GM20431 (cell line): Measurements from ENCODE around the gene JMJD7.

Experiments
- in situ Hi-C: fragments of 300-500 bp; cut with MseI, MboI; formaldehyde crosslinking; loops from one replicate; pipeline ENCODE4 v1.15.0; 2020; ENCODE audit warnings: low sequenced_read_pairs; ENCODE audit not compliant: unreplicated experiment

The JMJD7 gene

DNA sequence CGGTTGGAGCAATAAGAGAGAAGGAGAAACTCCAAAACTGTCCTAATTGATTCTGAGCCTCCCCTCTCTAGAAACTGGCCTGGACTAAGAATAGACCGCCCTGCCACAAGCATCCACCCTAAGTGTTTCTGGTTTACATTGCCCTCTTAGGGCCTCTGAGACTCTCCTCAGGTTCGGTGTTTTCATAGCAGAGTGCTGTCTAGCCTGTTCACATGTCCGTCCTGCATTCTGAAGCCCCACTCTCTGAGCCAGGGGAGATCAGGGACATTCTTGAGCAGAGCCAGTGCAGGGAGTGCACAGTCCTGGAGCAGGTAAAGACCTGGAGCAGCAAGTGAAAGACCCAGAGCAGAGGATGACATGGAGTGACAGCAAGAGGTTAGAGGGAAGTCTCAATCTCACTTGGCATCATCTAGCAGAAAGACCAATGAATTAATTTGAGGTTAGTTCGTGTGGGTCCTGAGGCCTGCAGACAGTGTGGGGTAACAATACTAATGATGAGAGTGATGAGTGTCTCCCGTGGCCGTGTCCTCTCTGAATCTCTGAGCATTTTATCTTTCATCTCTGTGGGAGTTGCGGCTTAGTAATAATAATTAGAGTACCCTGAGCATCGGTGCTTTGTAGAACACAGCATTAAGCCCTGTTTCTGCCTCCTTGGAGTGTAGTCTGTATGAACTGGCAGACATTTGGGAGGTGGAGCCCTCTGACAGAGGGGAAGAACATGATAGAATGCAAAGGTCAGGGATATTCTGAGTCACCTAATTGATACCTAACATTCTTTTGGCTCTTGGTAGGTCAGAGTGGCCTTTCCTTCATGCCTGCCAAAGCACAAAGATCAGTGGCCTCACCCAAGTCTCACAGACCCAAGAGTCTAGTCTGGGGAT lies 29.0 kb upstream of the JMJD7 start:
- in situ Hi-C loops: no loop called here

DNA sequence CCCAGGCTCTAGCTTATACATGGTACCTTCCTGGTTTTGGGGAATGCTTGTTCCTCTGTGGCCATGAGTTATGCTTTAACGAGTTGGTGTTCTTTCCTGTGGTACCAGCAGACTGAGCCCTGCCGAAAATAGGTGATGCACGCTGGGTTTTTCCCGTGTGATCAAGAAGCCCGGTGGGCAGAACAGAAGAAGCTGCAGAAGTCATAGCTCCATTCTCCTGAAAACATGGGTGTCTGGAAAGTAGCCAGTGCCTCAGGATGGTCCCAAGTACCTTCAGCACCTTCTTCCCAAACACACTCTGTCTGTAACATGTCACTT lies 28.4 kb upstream of the JMJD7 start:
- in situ Hi-C loops: no loop called here

DNA sequence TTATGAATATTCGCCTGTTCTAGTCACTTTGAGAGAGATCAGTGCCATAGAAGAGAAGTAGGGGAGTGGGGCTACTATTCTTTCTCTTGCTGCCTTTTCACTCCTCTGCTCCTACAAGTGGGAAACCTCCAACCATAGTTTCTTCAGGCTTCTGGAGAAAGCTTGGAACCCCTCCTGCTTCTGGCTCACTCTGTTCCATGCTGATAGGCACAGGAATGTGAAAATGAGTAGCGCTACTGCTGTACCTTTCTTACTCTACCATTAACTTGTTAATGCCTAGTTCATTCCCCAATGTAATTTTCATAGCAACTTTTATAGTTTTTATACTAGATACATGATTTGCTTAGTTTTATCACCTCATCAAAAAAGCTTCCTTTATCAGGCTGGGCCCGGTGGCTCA lies 26.7 kb upstream of the JMJD7 start:
- in situ Hi-C loops: no loop called here

DNA sequence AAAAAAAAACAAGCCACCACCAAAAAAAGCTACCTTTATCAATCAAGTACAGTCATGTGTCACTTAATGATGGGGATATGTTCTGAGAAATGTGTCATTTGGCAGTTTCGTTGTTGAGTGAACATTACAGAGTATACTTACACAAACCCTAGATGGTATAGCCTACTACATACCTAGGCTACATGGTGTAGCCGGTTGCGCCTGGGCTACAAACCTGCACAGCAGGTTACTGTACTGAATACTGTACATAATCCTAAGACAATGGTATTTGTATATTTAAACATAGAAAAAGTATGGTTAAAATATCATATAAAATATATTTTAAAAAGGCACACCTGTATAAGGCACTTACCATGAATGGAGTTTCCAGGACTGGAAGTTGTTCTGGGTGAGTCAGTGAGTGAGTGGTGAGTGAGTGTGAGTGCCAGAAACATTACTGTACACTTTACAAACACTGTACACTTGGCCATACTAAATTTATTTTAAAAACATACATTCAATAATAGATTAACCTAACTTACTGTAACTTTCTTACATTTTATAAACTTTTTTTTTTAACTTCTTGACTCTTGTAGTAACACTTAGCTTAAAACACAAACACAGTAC lies 25.9 kb upstream of the JMJD7 start:
- in situ Hi-C loops: no loop called here

DNA sequence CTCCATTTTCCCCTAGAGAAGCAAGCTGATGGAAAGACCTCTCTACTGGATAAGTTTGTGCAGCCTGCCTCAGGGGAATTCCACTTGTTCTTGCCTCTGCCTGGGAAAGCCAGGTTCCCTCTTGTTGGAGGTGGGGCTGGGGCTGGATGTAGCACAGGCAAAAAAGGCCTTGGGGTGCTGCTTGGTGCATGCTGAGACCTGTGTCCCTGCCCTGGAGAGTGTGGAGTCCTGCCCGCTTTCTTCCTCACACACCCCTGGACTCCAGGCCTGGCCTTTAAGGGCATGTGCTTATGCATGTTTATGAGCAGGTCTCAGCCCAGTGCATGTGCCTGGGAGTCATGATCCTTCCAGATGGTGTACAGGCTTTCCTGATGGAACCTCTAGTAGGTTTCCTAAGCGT lies 23.5 kb upstream of the JMJD7 start:
- in situ Hi-C loops: no loop called here

DNA sequence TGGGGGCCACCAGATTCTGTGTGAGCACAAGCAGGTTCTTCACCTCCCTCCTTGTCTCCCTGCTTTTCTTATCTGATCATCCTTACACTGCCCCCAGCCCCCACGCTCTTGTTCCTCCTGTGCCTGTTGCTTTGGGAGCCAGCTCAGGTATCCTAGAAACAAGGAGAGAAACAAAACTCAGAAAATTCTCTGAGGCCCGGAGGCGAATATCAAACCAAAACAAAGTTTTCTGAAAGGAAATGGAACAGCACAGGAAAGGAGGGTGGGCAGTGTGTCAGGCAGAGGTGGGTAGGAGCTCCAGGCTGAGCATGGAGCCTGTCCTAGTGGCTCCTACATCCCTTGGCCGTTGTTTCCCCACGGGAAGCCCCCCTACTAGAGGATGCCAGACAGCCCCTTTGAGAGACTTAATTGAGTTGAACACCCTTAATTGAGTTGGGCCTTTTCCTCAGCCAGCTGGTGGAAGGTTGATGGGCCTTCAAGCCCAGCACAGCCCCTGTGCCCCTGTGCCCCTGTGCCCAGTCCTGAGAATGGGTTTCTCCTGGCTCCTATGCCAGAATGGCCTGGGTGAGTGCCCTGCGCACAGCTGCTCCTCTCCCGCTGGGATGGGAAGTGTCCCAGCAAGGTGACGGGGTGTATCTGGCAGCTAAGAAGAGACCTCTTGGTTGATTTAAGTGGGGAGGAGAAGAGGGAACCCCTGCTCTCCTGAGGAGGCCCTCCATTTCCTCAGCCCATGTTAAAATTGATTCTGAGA lies 22.8 kb upstream of the JMJD7 start:
- in situ Hi-C loops: no loop called here

DNA sequence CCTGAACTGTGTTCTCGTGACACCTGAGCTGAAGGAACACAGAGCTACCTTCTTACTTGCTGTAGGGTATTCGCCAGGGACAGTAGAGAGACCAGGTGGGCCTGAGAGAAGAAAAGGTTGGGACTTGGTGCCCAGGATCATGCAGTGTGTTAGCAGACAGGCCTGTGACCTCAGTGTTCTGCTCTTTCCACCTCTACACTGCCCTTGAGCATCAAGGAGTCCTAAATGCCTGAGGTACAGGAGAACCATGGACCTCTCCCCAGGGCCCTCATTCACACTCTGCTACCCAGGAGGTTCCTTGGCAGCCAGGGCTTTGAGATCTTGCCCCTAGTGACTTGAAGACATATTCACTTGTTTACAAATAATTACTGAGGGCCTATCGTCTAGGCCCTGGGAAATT lies 22.2 kb upstream of the JMJD7 start:
- in situ Hi-C loops: no loop called here

DNA sequence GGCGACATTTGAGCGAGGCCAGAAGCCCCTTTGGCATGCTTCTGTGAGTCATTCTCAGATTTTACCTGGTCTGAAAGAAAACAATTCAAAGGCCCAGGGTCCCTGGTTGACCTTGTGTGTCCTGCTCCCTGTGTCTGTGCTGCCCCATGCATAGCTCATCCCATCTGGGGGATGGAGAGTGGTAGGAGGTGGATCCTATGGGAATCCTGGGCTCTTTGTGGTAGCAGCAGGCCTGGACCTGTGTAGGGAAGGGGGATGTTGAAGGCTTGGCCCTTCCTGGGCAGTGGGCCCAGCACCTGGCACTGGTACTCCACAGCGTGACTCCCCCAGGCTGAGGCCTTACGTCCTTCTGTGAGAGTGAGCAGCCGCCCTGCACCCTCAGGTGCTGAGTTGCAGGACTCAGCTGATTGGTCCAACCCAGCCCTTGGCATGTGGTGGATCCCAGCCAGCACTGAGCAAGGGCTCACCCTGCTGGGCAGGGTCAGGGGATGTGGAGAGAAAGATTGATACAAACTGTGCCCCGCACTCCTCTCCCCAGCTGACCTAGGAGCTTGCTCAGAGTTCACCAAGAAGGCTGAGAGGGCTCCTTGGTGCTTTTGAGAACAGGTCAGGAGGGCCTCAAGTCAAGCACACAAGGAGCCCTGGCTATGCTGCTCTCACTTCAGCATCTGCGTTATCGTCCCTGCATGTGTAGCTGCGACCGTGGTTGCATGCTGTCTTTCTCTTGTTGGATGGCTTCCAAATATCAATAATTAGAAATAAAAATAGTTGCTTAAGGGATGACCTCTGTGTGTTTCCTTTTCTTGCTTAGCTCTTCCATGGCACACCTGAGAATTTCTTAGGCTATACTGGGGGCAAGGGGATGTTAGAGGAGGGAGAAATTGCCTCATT lies 21.4 kb upstream of the JMJD7 start:
- in situ Hi-C loops: no loop called here

DNA sequence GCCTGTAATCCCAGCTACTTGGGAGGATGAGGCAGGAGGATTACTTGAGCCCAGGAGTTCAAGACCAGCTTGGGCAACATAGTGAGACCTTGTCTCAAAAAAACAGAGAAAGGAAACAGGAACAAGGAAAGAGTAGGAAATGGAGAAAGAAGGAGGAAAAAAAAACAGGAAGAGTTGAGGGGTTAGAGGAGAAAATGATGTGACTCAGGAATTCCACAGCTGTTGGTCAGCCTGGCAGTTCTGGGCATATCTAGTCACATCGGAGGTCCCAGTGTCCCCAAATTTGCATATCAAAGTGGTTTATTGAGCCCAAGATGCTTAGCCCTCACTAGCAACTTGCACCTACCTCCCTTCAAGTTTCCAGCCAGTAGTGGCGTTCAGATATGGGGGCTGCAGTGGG lies 18.8 kb upstream of the JMJD7 start:
- in situ Hi-C loops: no loop called here

DNA sequence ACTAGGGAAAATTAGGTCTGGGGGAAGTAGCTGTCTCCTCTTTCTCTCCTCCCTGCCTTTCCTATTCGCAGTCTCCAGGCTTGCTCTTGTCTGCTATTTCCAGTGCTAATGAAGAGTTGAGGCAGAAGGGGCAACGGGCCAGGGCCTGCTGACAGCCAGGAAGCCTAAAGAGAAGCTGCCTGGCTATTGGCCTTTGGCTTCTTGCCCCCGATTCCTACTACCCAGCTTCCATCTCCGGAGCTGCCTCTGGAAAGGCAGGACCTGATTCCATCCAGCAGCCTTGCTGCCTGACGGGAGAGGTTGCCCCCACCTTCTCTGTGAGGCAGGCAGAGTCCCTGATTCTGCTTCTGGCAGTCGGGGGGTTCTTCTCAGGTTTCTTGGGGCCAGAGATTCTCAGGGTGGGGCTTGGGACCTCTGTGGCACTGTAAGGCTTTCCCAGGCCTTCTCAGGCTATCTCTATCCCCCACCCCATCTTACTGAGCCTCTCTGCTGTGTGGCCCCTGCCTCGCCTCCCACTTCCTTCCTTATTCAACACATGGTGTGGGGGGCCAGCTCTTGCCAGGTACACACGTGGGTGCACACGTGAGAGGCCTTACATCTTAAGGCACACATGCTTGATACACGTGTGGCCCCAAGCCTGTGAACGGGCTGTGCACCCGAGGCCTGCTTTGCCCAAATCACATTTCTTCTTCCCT lies 18.2 kb upstream of the JMJD7 start:
- in situ Hi-C loops: no loop called here

DNA sequence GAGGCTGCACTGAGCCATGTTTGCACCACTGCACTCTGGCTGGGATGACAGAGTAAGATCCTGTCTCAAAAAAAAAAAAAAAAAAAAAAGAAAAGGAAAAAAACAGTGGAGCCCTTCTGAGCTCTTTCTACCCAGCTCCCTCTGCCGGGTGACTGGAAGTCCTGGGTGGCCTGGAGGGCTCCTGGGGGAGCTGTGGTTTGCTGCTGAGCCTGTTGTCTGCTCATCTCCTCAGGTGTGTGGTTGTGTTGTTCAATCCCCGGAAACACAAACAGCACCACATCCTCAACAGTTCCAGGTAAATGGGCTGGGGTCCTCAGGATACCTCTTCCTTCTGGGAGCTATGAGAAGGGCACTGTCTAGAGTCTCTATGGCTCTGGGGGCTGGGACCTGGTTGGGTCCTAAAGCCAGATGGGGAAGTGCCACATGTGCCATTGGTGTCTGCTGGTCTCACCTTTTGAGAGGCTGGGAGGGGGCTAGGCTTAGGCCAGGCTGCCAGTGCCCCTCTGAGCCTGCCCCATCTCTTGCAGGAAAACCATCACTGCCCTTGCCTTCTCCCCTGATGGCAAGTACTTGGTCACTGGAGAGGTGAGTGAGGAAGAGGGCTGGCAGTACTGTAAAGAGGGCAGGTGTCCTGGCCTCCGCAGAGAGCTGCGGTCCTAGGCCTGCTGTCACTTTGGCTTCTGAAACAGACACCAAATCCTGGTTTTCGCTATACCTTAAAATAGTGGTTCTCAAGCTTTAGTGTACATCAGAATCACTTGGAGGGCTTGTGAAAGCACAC lies 17.1 kb upstream of the JMJD7 start:
- in situ Hi-C loops: no loop called here

DNA sequence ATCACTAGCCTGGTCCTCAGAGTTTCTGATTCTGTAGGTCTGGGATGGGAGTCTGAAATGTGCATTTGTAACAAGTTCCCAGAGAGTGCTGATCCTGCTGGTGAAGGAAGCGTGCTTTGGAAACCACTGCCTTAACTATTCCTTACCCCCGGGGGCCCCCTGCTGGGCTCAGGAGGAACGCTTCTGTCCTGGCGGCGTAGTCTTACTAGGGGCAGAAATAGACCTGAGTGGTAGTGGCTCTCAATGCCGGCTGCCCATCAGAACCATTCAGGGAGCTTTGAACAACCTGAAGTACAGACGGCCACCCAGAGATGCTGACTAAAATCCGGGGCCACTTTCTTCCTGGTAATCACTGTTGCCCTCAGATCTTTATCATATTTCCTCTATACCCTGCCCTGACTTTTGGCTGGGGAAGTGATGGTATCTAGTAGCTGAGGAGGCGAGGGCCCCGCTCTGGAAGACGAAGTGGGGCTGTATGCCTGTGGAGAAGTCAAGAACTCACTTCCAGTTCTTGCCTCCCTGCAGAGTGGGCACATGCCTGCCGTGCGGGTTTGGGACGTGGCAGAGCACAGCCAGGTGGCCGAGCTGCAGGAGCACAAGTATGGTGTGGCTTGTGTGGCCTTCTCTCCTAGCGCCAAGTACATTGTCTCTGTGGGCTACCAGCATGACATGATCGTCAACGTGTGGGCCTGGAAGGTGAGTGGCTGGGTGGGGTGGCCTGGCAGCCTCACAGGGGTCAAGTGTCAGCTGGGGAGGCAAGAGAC lies 16.3 kb upstream of the JMJD7 start:
- in situ Hi-C loops: no loop called here

DNA sequence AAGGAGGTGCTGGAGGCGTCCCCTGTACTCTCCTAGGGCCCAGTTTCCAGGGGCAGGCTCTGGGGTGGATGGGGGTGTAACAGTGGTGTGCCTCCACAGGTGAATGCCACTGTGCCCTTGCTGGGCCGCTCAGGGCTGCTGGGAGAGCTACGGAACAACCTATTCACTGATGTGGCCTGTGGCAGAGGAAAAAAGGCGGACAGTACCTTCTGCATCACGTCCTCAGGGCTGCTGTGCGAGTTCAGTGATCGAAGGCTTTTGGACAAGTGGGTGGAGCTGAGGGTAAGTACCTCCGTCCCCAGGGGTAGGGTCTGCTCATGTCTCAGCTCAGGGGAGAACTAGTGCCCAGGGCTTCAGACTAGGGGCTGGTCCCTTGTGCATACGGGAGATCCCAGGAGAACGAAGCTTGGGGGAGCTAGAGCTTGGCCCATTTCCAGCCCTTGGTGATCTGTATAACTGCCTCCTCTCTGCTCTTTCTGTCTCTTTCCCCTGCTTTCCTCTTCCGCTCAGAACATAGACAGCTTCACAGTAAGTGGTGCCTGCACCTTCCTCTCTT lies 15.0 kb upstream of the JMJD7 start:
- in situ Hi-C loops: no loop called here

DNA sequence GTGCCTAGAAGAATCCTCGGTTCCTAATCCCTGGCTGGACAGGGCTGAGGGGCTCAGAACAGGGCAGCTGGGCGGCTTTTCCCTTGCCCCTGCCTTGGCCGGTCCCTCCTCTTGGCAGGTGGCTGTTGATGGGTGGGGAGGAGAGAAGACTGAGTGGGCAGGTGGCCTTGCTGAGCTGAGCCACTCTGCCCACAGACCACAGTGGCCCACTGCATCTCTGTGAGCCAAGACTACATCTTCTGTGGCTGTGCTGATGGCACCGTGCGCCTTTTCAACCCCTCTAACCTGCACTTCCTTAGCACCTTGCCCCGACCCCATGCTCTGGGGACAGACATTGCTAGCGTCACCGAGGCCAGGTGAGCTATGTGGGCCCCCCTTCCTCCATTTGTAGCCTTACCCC lies 14.5 kb upstream of the JMJD7 start:
- in situ Hi-C loops: no loop called here

DNA sequence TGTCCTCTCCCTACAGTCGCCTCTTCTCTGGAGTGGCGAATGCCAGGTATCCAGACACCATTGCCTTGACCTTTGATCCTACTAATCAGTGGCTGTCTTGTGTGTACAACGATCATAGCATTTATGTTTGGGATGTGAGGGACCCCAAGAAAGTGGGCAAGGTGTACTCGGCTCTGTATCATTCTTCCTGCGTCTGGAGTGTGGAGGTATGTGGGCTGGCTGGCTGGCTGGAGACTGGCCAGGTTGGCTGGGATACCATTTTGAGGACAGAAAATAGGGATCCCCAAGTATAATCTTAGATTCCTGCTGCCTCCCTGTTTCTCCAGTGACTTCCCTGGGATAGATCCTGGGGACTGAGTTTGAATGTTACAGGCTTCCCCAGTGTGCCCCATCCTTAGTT lies 13.4 kb upstream of the JMJD7 start:
- in situ Hi-C loops: no loop called here

DNA sequence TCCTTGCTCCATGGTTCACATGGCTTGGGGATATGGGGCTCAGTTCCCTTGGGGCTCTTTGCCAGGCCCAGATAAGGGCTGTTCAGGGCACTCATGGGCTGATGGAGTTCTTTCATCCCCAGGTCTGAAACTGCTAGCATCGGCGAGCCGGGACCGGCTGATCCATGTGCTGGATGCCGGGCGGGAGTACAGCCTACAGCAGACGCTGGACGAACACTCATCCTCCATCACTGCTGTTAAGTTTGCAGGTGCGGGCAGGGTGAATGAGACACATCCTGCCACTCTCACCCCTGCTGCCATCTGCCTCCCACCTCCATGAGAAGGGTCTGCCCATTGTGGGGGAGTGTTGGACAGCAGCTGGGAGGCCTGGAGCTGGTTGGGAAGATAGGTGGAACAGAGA lies 11.1 kb upstream of the JMJD7 start:
- in situ Hi-C loops: no loop called here

DNA sequence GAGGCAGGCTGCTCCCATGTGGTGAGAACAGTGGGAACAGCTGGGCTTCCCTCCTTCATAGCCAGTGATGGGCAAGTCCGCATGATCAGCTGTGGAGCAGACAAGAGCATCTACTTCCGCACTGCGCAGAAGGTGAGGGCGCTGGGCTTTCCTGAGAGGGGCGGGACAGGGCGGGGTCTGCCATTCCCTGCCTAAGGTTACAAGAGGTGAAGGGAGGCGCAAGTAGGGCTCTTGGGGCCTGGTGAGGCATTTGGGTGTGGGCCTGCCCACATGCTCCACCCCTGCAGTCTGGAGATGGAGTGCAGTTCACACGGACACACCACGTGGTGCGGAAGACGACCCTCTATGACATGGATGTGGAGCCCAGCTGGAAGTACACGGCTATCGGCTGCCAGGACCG lies 10.6 kb upstream of the JMJD7 start:
- in situ Hi-C loops: no loop called here

DNA sequence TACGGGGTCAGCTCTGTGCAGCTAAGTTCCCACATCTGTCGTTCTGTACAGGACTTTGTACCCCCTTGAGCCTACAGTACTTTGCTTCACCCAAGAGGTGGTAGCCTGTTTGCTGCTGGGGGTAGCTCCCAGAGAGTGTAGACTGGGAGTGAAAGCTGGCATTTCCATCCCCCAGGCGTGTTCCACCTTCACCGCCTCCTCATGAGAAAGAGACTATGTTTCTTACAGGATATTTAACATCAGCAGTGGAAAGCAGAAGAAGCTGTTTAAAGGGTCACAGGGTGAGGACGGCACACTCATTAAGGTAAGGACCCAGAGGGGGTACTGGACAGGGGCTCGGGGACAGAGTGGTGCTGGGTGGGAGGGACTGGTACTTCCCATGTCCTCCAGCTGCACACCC lies 10.1 kb upstream of the JMJD7 start:
- in situ Hi-C loops: no loop called here
